ENCODE results near the gene VPS37C.

The VPS37C gene

GRCh38 chr11:61119571-61119970, 41.7 kb downstream of the VPS37C start:
- in situ Hi-C loops (cut with MboI; ENCODE audit: low sequenced_read_pairs): no loop called here

DNA sequence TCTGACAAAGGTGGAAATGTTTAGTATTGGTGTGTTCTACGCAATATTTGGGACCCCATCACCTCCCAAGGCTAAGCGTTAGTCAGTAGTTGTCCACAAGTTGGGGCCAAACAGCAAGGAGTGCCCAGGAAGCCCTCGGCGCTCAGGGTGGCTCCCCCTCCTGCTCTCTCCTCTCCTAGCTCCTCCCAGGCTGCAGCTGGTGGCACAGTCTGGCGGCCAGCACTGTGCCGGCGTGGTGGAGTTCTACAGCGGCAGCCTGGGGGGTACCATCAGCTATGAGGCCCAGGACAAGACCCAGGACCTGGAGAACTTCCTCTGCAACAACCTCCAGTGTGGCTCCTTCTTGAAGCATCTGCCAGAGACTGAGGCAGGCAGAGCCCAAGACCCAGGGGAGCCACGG, 42.2 kb downstream of the VPS37C start:
- in situ Hi-C loops (cut with MboI; ENCODE audit: low sequenced_read_pairs): no loop called here

DNA sequence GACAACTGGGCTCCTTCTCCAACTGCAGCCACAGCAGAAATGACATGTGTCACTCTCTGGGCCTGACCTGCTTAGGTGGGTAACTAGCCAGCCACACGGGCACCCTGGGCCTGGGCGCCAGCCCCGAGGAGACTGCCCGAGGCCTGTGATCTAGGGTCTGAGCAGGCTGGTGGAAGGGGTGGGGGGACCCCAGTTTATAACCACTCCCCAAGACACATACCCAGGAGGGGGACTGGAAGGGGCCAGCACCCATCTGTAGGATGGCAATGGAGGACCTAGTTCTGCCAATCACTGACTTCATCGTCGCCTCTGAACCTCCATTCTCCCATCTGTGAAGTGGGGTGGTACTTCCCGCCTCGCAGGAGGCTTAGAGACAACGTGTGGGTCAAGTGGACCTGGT, 42.8 kb downstream of the VPS37C start:
- in situ Hi-C loops (cut with MboI; ENCODE audit: low sequenced_read_pairs): no loop called here

DNA sequence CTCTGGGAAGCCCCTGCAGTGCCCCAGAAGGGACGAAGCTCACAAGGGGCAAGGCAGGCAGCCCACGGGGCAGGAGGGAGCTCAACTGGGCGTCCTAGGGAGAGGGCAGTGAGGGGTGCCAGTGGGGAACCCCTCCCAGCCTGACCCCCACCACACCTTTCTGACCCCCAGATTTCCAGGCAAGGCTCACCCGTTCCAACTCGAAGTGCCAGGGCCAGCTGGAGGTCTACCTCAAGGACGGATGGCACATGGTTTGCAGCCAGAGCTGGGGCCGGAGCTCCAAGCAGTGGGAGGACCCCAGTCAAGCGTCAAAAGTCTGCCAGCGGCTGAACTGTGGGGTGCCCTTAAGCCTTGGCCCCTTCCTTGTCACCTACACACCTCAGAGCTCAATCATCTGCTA, 43.2 kb downstream of the VPS37C start:
- in situ Hi-C loops (cut with MboI; ENCODE audit: low sequenced_read_pairs): no loop called here

GRCh38 chr11:61117168-61117520, 44.1 kb downstream of the VPS37C start:
- in situ Hi-C loops (cut with MboI; ENCODE audit: low sequenced_read_pairs): no loop called here

- in situ Hi-C loops (cut with MboI; ENCODE audit: low sequenced_read_pairs): no loop called here
Observed at GRCh38 chr11:61116426-61117167, 44.6 kb downstream of the VPS37C start.

DNA sequence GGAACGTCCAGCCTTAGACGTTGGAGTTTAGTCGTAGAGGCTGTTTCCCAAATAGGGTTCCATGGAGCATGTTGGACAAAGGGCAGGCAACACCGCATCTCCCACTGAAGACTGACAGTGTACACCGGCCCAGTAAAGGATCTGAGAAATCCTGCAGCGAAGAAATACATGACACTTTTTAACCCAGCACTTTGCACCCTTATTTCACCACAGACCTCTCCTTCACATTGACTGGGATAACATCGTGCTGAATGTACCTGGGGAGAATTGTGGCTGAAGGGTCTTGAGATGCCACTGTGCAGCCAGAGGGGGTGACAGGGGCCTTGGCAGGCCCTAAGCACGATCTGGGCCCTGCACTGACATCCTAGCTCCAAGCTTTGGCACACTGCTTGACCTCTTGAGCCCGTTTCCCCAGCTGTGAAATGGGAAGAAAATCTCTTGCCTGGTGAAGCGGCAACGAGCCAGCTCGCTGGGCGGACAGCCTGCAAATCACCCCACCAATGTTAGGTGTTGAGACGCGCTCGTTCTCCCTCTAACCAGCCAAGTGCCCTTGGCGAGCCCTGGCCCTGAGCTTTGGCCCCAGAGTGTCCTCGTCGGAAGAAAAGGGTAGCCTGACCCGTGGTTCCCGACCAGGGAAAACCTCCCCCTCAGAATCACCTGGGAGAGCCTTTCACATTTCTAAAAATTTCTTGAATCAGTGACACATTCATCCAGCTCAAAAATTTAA, 45.6 kb downstream of the VPS37C start:
- in situ Hi-C loops (cut with MboI; ENCODE audit: low sequenced_read_pairs): no loop called here

DNA sequence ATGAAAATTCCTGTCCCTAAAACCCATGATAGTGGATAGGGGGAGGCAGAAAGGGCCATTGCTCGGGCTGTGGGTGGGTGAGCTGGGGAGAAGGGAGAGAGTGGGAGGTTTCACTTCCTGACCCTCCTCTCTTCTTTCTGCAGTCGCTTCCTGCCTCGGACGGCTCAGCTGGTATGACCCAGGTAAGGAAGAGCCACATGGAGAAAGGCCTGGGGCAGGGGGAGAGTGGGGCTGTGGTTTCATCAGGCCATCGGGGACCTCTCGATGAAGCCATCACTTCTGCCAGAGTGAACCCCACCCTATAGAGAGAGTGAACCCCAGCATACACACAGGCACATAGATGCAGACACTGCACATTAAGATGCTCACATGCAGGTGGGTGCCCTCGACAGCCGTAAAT, 46.3 kb downstream of the VPS37C start:
- in situ Hi-C loops (cut with MboI; ENCODE audit: low sequenced_read_pairs): no loop called here

DNA sequence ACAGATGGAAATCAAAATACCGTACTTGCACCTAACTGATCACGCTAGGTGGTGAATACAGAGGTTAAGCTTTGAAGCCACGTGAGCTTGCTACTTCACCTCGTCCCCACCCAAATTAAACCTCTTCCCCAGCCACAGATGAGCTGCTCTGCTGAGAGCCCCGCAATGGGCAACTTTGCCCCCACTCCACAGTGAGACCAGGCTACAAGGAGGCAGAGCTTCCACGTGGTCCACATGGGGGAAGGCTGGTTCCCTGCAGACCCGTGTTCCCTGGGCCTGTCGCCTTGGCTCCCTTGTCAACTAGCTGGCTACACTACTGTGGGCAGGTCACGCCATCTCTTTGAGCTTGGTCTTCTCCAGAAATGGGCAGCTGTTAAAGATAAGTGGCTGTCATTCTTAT, 48.0 kb downstream of the VPS37C start:
- in situ Hi-C loops (cut with MboI; ENCODE audit: low sequenced_read_pairs): no loop called here

- in situ Hi-C loops (cut with MboI; ENCODE audit: low sequenced_read_pairs): no loop called here
Observed at GRCh38 chr11:61112575-61112974, 48.7 kb downstream of the VPS37C start.

DNA sequence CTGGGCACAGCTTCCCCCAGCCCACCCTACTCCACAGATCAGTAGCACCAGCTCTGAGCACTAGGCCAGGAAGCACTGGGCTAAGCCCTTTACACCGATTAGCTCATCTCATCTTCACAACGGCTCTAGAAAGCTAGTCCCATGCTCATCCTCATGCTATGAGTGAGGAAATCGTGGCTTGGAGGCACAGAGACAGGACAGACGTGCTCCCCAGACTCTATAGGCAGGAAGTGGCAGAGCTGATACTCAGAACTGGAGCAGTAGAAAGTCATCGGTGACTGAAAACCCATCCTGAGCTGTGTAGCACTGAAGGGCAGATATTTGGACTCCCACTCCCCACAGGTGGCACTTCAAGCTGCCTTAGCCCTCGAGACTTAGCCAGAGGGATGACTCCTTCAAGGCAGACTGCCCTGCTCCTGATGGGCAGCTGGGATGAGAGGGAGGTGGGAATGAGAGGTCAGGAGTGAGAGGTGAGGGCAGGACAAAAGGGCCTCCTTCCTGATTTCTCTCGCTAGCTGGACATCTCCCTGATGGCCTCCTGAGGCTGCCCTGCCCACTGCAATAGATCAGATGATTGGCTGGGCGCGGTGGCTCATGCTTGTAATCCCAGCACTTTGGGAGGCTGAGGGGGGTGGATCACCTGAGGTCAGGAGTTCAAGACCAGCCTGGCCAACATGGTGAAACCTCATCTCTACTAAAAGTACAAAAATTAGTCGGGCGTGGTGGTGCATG, 49.3 kb downstream of the VPS37C start:
- in situ Hi-C loops (cut with MboI; ENCODE audit: low sequenced_read_pairs): no loop called here

- in situ Hi-C loops (cut with MboI; ENCODE audit: low sequenced_read_pairs): no loop called here
Observed at GRCh38 chr11:61111050-61111435, 50.2 kb downstream of the VPS37C start.

DNA sequence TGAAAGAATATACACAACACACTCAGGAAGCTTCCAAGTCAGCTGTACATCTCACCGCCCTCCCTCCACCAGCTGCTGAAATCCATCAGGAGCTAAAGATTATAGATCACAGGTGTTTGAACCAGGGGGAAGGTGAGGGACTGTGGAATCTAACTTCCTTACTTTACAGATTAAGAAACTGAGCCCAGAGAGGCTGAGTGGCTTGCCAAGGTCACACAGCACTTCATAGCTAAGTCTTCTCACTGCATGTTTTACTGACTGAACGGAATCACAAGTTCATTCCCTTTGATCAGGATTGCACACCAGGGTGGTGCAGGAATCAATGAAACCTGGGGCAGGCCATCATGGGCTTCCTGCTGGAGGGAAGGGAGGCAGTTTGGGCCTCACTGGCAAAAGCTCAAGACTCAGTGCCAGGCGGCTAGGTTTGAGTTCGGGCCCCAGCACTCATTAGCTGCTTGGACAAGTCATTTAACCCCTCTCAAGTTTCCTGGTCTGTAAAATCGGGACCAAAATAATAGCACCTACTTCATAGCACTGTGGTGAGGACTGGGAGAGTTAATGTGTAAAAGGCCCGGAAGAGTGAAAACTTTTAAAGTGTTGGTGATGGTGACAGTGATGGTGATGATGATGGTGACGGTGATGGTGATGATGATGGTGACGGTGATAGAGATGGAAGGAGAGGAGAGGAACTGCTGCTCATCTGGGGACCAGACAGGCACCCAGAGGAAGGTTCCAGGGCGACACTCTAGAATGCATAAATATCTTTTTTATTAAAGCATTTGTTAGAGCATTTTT, 50.8 kb downstream of the VPS37C start:
- in situ Hi-C loops (cut with MboI; ENCODE audit: low sequenced_read_pairs): no loop called here

DNA sequence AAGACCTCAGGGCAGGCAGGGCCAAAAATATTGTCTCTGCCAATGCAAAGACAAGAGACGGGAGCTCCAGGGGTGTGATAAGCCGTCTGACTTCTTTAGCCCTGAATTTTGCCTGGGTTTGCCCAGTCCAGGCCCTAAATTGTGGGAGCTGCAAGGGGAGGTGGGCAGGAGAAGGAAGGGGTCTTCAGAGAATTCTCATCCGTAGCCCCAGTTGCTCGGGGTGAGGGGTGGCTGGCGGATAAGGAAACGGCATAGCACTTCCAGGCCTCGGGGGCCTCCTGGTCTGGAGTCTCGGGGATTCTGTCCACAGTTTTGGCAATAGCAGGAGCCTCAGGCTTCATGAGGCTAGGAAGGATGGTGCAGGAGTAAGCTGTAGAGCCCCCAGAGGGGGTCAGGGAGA, 51.6 kb downstream of the VPS37C start:
- in situ Hi-C loops (cut with MboI; ENCODE audit: low sequenced_read_pairs): no loop called here

DNA sequence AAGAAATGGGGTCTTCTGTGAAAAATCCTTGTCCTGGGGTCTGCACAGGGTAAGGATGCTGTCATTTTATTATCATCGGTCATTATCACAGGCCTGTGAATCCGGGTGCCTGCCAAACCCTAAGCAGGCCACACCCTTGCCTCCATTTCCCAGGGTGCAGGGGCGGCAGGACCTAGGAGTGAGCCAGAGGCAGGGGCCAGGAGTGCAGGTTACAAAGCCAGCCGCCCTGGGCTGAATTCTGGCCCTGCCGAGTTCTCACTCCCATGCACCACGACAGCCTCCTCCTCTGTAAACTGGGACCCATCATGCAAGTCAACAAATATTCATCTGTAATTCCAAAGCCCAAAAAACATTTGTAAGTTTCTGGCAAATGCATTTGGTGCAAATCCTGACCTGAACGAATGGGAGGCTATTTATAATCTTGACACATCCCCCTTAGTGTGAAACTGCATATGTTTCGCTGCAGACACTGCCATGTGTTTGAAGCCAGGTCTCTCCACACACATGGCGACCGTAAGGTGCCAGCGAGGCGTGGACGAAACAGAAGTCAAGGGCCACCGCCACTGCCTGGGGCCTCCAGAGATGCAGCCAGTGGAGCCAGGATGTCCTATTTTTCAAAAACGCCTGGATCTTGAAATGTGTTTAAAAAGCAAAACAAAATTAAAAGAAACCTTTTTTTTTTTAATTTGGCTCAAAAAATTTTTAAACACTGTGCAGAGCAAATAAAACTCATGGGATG, 52.2 kb downstream of the VPS37C start:
- in situ Hi-C loops (cut with MboI; ENCODE audit: low sequenced_read_pairs): no loop called here

- in situ Hi-C loops (cut with MboI; ENCODE audit: low sequenced_read_pairs): no loop called here
Observed at GRCh38 chr11:61107888-61108287, 53.3 kb downstream of the VPS37C start.

- in situ Hi-C loops (cut with MboI; ENCODE audit: low sequenced_read_pairs): no loop called here
Observed at GRCh38 chr11:61106894-61107470, 54.2 kb downstream of the VPS37C start.

GRCh38 chr11:61106296-61106695, 54.9 kb downstream of the VPS37C start:
- in situ Hi-C loops (cut with MboI; ENCODE audit: low sequenced_read_pairs): no loop called here

DNA sequence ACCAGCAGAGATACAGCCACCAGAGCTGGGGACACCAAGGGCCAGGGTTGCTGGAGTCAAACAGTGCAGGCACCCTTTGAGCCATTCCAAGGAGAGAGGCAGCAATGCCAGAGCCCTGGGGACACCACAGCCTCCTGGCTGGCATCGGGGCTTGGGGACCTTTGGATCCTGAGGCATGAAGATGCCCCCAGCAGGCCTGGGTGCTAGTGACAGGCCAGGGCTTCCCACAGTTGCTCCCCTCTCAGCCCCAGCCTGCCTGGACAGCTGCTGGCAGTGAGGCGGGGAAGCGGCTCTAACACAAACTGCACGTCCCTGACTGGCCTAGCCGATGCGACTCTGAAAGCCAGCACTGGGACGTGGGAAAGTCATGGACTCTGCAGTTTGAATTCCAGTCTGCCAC, 56.3 kb downstream of the VPS37C start:
- in situ Hi-C loops (cut with MboI; ENCODE audit: low sequenced_read_pairs): no loop called here

DNA sequence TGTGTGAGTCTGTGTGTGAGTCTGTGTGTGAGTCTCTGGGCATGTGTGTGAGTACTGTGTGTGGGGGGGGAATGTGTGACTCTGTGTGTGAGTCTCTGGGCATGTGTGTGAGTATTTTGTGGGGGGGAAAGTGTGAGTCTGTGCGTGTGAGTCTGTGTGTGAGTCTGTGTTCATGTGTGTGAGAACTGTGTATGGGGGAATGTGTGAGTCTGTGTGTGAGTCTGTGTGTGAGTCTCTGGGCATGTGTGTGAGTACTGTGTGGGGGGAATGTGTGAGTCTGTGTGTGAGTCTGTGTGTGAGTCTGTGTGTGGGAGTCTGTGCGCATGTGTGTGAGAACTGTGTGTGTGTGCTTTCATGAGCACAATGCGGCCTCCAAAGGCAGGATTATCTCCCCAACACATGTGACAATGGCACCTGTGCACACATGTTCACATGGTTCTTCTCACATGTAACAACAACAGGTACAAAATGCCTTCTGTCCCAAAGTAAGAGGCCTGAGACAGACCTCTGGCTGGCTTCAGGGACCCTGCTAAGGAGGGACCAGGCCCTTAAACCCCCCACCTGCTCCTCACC, 57.3 kb downstream of the VPS37C start:
- in situ Hi-C loops (cut with MboI; ENCODE audit: low sequenced_read_pairs): no loop called here
